8988T (cell line): ENCODE data around the gene UBR4.

Experiments
- DNase-seq: peaks from one replicate; pipeline ENCODE4 v3.0.0; 2011

The UBR4 gene

DNA sequence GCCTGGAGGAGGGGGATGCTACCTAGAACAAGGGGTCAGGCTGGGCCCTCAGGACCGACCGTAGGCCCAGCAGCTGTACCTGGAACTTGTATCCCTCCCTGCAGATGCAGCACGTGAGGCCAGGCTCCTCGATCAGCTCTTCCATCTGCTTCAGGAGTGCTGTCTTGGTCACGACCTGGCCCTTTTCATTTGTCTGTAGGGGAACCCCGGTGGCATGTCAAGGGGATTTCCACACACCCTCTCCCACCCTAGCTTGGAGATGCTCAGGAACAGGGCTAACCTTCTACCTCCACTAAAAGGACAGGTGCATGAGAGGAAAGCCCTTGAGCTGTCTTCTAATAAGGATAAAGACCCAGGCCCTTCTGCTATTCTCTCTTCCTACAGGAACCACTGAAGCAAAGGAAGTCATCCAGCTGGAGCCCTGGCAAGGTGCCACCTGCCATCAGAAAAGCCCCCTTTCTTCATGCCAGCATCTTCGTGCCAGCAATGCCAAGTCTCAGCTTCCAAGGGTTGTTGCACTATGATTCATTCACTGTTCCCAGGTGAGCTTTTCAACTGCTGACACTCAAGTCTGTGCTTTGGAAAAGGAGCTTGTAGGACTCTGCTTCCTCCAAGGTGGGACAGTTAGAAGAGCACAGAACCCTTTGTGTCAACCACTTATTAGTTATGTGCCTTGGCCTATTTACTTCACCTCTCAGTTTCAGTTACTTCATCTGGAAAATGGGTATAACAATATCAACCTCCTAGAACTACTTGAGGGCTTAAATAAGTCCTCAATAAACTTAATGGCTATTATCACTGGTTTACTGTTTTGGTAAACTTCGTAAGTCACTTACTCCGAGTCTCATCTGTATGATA lies 122.1 kb downstream of the UBR4 start:
- DNase-seq = no peak

DNA sequence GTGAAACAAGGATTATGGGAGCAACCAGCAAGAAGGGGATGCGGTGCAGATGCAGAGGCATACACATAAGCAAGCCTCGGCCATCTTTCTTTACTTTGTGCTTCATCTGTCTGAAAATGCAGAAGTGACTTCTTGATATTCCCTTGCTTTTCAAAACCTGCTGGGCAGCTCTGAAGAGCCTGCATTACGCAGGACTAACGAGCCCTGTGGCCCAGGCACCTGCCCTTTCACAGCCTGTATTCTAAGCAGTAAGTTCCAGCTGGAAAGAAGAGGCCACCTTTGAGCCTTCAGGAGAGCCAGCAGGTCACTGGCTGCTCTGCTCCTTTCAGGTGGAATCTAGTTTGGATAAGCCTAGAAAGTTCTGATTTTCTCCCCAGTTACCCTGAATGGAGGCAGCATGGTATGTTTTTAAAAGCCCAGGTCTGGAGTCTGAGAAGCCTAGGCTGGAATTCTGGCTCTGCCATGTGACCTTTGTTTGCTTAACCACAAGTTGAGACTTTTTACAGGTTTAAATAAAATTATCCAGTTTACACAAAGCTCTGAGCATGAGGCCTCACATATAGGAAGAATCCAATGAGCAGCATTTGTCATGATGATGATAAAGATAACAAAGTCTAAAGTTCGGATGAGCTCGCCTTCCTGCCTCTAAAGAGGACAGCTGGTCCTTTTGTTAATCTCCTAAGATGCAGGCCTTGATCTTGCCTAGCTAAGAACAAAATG lies 122.9 kb downstream of the UBR4 start:
- DNase-seq = no peak

DNA sequence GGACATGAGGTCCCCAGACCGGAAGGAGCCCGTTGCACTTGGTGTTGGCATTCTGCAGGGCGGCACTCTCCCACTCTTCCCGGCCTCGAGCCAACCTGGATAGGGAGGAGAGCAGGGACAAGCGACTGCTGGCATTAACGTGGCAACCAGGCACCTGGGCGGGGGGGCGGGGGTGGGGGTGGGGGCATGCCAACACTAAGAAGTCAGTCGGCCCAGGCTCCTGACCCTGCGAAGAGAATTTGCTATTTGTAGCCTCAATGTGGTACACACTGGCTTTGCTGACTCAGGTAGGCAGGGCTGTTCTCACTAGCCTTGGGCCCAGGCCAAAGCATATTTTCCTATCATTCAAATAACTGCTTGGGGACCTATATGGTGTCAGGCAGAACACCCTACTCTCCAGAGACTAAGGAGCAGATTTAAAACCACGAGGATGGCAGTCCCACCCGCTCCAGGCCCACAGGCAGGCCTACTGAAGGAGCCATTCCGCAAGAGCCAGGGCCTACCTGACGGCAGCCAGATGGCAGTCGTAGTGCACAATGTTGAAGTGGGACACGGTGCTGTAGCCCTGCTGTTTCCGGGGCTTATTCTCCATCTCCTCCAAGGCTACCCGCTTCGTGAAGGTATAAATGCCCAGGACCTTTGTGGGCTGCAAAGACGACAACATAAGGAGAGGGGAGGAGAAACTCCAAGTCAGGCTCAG lies 123.7 kb downstream of the UBR4 start:
- no peak for DNase-seq

DNA sequence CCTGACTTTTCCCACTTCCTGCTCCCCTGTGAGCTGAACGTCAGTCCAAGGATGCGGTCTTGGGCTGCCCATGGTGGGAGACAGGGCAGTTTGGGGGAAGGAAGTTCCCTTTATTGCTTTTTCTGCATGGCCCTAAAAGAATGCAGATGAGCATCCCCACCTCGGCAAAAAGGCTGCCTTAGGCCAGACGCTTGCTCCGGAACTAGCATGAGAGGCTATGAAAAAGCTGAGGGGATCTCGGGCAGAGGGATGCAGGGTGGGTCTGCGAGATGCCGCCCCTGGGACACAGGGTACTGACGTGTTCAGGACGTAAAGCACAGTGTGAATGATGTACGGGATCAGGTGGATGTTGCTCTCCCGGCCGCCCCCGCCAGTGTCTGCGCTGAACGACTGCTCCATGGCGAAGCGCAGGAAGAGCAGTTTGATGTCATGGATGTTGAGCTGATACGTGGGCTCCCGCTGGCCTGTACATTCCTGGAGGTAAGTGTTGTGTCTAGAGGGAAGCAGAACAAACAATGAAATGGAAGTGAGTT lies 125.8 kb downstream of the UBR4 start:
- no peak for DNase-seq

DNA sequence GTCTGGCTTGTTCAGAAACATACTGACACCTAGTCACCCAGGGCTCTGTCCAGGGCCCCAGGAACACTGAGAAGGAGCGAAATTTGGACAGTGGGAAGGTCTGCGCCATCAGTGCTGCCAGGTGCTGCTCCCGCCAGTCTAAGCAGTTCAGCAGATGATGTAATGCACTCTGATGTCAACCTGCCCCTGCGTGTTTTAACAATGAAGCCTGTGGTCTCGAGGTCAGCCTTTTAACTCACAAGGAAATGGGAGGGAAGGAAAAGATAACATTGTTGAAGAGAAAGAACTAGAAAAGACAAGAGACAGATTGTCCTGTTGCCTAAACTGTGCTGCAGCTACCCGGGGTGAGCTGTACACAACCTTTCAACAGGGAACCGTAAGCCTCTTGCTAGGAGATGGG lies 127.0 kb downstream of the UBR4 start:
- DNase-seq = no peak

DNA sequence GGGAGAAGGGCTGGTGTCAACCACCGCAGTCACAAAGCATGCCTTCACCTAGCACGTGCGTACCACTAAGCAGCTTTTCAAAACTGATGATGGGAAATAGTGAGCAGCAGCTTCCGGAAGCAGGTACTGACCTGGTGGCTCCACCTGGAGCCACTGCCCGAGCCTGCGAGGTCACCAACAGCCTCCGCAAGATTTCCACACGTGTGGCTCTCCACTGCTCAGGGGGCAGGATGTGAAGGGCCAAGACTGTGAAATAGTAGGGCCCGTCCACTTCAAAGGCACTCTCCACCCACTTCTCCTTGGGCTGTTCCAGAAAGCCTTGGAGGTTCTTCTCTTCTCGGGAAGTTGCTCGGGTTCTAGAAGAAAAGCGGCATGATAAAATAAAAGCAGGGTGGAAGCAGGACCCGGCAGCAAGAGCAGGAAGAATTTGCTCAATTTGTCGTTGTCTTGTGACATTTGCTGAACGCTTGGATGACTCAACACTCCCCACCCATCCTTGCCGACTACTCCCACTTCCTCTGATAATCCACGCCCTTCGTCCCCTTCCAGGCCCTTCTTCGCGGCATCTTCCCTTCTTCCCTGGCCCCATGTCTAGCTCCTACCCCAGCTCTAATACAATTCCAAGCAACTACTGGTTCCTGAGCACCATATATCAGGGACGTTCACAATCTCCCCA lies 128.7 kb downstream of the UBR4 start:
- DNase-seq = no peak

DNA sequence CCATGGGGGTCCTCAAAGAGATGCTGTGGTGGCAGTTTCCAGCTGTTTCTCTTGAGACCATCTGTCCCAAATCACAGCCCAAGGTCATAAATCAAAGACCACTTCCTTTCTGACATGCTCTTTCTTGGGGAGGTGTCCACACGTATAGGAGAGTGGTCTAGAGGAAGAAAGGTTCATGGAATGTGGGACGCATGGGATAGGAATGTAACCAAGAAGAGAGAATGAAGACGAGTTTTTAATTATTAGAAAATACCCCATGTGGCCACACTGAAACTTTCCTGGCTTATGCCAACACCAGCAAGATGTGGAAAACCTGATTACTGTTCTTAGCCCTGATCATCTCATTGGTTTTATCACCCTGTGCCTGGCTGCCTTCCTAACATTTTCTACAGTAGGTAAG lies 129.3 kb downstream of the UBR4 start:
- no peak for DNase-seq

DNA sequence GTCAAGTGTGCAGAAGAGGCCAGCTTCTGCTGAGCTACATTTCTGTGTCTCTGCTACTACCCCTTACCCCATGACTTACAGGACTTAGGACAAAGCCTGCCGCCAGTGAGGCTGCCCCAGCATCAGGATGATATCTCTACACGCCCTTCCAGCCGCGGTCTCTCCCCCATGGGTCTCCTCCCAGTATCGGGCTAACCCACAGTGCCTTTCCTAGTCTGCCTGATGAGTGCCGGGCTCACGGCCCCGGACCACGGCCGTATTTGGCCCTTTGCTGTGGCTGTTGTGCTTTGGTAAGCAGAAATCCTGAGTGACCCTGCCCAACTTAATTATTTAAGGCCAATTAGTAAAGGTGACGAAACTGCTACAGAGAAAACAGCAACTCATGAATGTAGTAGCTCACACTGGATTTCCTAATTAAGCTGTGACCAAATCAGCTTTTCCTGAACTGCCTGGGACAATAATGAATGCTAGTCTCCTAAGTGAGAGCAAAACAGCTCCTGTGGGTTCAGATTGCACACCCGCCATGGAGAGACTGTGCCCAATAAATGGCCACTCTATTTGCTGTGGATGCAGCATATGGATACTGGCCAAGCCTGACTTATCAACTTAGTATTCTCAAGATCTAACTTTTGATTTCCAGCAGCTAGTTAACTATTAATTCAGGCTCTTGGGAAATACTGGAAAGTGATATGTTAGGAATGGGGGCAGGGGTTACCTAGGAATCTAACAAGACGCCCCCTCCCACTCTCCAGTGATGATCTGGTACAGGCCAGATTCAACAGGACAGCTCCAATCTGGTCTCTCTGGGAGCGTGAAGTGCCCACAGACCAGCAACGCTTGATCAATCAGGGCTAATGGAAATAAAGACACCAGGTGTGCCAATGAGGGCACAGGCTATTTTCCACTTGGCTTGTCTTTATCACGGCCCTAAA lies 130.3 kb downstream of the UBR4 start:
- no peak for DNase-seq

DNA sequence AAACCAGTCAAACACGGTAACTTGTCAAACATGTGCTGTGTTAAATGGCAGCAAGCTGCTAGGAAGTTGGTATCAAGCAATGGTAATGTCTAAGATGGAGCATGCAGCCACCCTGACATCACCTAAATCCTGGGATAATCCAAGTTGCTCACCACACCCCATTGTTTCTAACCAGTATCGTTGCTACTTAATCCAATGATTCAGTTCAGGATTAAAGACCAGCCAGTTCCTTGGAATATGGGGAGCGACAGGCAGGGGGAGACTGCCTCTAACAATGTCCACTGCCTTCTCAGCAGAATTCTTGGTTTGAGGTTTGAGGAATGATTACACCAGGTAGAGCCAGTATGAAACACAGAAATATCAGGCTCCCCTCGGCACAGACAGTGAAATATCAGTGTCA lies 131.5 kb downstream of the UBR4 start:
- no peak for DNase-seq

DNA sequence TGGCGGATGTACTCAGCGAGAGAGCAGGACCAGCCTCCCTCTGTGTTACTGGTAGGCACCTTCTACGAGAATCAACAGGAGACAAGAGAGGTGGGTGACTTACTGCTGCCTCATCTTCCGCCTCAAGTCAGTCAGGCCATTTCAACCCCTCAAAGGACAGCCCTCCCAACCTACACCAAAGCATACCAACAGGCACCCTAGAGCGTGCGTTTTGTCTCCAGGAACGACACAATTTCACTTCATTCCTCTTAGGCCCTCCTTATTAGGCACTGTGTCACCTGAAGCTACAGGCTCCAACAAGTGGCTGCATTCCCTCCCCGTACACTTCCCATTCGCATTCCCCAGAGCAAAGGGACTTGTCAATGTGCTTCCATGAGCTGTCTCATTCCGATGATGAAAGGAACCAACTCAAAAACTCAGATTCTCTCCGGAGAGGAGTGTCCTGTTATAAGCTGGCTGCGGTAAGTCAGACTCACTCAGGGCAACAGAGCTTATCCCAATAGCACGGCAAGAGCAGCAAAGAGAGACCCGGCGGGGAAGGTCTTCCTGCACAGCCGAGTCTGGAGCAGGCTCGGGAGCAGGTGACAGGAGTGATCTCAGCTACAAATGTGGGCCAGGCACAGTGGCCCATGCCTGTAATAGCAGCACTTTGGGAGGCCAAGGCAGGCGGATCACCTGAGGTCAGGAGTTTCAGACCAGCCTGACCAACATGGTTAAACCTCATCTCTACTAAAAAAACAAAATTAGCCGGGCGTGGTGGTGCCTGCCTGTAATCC lies 133.0 kb downstream of the UBR4 start:
- DNase-seq = no peak

DNA sequence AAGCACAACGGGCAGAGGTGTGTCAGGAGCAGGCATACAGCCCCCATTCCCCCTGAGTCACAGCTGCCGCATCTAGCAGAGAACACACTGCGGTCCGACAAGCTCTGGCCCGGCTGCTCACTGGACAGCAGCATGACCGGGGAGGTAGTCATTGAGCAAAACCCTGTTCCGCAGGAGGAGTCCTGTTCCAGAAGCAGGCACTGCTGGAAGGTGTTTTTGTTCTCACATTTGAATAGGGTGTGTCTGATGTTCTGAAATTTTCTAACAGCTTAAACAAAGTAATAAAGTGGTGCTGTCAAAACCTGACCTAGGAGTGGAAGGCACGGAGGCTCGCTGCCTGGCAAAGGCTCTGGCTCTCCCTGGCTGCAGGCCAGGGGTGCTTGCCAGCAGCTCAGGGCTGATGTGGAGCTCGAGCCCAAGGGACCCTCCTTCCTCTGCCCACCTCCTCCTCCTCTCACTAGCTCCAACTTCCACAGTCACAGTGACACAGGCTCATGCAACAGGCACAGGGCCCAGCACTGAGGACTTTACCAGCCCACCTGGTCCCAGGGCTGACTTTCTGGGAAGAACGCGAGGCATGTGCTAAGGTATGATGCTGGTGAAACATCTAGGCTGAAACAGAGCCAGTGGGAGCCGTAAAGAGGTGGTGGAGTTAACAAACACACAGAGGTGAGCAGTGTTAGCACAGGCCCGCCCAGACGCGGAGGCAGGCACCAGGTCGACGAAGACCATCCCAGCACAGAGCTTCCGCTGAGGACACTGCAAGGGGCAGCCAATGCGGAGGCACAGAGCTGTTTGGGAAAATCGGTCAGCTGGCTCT lies 135.0 kb downstream of the UBR4 start:
- DNase-seq = no peak

DNA sequence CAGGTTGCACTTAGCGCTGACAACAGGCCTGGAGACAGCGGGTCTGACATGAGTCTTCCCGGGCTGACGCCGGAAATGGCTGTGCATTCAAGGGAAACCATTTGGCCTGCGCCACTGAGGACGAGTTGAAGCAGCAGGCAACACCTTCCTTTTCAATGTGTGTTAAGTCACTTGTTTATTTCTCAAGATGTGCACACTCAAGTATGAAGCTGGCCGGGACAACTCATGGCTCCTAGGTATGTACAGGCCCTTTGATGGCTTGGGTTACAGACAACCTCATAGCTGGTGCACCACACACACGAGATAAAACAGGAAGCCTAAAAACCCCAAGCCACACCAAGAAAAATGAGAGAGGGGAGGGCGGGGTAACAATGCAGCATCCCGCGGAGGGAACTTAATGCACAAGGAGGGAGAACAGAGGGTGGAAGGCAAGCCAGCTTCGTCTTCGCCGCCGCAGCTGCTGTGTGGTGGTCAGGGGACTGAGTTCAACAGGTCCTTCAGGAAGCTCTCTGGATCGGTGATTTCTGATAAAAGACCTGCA lies 135.6 kb downstream of the UBR4 start:
- DNase-seq = no peak

DNA sequence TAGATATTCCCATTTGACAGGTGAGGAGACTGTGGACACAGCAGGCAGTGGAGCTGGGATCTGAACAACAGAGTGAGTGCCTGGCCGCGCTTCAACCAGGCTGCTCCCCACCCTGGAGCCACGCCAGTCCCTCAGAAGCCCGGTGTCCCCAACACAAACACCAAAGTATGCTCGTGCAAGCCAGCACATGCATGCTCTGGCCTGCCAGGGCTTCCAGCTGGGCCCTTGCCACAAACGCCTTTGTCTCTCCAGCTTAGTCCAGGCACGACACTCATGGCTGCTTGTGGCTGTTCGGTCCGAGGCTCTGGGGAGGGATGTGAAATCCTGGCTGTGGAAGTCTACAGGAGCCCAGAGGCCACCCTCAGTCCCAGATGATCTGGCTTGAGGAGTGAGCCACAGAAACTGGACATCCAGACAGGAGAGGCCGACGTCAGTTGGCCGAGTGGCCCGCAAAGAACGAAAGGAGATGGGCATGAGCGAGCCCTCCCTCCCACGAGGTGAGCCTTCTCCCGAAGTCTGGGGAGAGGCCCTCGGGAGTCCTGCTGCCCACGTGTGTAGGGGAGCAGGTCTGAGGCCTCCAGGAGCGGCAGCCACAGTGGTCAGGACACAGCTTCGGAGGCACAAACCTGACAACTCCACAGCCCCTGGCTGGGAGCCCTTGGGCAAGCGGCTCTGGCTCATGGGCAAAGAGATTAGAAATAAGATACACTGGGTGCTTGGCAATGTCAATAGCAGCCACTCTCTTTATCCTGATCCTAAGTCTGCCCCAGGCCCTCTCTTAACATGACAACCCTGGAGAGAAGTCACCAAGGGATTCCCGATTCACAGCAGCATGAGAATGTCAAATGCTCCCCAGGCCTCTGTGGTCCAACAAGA lies 136.5 kb downstream of the UBR4 start:
- no peak for DNase-seq

DNA sequence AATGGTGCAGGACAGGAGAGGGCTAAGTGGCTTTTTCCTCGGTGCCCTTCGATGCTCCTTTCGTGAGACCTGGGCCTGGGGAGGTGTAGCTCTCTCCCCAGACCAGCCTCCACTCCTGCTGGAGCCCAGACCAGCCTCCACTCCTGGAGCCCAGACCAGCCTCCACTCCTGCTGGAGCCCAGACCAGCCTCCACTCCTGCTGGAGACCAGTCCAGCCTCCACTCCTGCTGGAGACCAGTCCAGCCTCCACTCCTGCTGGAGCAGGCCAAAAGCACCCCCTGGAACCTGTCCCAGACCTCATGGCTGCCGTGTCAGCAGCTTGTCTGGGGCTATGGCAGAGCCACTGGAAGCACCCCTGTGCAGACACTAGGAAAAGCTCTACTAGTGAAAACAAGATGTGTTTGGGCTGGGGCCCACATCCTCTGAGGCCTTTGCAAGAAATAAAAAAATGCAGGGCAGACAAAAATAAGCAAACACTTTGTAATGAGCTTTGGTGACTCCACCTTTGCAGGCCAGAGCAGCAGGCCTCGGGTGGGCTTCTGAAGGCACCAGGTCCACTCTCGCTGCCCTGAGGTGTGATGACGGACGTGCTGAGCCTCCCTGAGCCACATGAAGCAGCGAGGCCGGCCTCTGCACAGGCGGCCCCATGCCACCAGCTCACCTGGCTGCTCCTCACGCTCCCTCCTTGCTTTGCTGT lies 137.6 kb downstream of the UBR4 start:
- no peak for DNase-seq

DNA sequence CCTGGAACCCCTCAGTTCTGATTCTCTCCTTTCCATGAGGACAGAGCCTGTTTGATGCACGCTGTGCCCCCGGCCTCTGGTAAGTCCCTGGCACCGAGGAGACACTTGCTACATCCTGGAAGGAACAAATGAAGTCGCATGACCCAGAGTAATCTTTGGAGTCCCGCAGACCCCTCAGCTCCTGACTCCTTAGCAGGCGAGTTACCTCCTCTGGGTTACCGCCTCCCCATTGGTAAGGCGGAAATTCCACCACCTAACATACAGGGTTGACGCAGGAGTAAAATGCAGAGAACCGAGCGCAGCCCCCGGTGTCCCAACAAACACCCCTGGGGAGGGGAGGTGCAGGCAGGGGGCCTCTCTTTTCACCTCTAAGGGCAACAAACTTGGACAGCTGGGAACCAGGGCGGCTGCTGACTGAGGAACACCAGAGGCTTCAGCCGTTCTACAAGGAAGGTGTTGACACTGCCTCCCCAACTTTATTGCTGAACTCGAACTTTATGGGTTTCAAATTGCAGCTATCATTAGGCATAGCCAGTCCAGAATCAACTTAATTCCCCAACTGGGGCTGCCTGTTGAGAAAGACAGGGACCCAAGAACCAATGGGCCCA lies 138.3 kb downstream of the UBR4 start:
- DNase-seq = no peak

DNA sequence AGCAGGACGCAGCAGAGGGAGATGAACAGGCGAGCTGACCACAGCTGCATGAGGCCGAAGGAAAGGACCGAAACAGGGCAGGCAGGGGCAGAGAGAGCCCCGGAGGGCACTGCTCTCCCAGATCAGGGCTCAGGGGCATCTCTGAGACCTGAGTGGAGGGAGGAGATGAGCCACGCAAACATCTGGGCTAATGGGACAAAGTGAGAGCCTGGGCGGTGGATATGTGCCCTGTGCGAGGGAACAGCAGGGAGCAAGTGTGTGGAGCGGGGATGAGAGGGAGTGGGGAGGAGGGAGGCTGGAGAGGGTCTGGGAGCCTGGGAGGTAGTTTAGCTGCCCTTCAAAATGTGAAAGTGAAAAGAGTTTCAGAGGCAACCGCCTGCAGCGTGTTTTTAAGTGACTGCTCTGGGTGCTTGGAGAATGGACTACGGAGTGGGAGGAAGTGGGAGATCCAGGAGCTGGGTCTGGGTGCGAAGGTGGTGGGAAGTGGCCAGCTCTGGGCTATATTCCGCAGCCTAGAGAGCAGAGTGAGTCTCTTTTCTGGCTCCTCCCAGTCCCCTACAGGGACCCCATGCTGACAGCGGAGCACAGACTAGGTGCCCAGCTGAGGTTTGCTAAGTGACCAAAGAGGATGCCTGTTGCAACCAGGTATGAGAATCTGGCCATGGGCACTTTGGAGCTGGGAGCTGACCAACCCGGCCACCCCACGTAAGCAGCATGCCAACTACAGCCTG lies 139.0 kb downstream of the UBR4 start:
- DNase-seq = no peak

DNA sequence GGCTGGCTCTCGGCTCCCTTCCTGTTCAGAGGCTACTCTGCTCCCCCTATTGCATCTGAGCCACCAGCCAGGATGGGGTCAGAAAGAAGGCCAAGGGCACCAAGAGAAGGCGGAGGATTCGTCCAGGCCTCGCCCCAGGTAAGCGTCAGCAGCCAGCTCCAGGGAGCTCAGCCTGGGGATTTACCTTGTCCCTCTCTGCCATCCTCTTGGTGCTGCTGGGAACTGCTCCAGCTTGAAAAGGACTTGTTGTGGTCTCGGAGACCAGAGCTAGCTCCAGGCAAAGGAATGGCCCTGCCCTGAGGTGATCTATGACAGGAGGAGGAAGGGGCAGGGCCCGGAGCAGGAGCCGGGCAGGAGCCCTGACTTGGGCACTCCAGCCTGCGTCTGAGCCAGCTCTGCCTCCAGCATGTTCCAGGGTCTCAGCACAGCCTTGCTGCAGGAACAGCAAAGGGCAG lies 139.8 kb downstream of the UBR4 start:
- DNase-seq = no peak
